ENCODE data around the gene WDR38.
"Not testable (repeated sequence)": the region's sequence is repeated elsewhere in the genome, so short reads cannot be mapped to it uniquely, and the experiment has no call there.

DNA sequence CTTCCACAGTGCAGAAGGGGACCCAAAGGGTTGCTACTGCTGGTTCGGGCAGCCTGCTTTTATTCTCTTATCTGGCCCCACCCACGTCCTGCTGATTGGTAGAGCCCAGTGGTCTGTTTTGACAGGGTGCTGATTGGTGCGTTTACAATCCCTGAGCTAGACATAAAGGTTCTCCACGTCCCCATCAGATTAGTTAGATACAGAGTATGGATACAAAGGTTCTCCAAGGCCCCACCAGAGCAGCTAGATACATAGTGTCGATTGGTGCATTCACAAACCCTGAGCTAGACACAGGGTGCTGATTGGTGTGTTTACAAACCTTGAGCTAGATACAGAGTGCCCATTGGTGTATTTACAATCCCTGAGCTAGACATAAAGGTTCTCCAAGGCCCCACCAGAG is 15.1 kb upstream of the WDR38 start:
- not testable (repeated sequence) for TF ChIP-seq POLR2A (IDR thresholded peaks at IDR 0.05; ENCODE audit: low read length); GATA1 (IDR thresholded peaks at IDR 0.05; ENCODE audit: low read depth, low read length)

Measured in erythroblast (primary cell).